Right hindlimb (tissue), 1 donor: ENCODE results near the gene GPLD1.

Experiments used
- DNase-seq: peaks from one replicate; pipeline ENCODE4 v3.0.0-alpha.2; 2018

The GPLD1 gene

DNA sequence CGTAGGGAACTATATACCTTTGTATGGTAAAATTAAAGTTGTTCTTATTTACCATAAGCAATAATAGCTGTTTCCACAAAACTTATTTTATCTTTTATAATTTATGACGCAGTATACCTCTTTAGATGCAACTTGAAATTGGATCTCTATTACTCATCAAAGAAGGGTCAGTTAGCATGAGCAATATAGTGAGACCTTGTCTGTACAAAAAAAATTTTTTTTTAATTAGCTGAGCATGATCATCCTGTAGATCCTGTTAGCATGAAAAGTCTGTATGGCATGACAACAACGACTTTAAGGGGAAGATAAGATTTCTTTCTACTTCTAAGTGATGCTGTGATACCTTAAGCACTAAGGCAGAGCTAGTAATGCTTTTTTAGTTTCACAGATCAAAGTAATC is 11.3 kb upstream of the GPLD1 start:
- no peak for DNase-seq

DNA sequence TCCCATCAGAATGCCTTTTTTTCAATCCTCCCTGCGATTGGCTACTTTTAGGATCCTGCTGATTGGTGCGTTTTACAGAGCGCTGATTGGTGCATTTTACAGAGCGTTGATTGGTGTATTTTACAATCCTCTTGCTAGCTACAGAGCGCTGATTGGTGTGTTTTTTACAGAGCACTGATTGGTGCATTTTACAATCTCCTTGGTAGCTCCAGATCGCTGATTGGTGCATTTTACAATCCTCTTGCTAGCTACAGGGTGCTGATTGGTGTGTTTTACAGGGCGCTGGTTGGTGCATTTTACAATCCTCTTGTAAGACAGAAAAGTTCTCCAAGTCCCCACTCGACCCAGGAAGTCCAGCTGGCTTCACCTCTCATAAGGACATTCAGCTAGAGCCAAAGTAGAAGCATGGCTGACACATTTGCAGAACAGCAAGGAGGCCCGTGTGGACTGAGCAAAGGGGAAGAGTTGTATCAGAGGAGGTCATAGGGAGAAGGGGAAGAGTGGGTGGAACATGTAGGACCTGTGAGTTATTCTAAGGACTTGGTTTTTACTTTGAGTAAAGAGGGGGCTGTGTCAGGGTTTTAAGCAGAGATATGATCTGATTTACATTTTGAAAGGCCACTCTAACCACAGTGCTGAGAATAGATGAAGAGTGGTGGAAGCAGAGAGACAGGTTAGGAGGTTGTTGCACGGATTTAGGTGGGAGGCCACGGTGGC is 8.0 kb upstream of the GPLD1 start:
- no peak for DNase-seq

DNA sequence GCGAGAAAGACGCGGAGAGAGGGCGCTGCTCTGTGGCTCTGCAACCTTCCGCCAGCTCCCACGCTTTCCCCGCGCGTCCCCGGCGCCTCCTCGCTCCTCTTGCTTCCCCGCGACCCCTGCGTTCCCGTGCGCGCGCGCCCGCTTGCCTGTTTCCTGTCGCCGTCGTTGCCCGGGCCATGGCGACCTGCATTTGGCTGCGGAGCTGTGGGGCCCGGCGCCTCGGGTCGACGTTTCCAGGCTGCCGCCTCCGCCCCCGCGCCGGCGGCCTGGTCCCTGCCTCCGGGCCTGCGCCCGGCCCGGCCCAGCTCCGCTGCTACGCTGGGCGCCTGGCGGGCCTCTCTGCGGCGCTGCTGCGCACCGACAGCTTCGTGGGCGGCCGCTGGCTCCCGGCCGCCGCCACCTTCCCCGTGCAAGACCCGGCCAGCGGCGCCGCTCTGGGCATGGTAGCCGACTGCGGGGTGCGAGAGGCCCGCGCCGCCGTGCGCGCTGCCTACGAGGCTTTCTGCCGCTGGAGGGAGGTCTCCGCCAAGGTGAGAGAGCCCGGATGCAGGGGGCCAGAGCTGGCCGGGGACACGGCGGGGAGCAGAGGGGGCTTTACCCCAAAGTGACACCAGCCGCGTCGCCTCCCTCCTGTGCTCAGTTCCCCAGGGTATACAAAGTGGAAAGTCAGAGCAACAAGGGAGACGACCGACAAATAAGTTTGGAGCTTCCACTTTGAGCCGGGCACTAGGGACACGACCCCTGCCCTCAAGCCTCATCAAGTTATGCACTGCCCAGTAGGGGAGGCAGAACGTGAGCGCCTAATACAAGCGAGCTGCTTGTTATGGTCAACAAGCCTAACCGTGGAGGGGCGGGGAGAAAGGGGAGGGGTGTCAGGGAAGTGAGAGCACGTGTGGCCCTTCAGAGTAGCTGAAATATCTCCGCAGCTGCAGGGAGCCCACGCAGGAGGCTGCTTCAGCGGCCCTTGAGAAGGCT is 5.7 kb upstream of the GPLD1 start, which contains the start of gene ALDH5A1:
Gene ALDH5A1, plus strand, starts transcription at position 149 of the 975 bp plus-strand sequence. Its CDS starts 28 bp downstream, at position 177.
- DNase-seq = peak; percentile 85

DNA sequence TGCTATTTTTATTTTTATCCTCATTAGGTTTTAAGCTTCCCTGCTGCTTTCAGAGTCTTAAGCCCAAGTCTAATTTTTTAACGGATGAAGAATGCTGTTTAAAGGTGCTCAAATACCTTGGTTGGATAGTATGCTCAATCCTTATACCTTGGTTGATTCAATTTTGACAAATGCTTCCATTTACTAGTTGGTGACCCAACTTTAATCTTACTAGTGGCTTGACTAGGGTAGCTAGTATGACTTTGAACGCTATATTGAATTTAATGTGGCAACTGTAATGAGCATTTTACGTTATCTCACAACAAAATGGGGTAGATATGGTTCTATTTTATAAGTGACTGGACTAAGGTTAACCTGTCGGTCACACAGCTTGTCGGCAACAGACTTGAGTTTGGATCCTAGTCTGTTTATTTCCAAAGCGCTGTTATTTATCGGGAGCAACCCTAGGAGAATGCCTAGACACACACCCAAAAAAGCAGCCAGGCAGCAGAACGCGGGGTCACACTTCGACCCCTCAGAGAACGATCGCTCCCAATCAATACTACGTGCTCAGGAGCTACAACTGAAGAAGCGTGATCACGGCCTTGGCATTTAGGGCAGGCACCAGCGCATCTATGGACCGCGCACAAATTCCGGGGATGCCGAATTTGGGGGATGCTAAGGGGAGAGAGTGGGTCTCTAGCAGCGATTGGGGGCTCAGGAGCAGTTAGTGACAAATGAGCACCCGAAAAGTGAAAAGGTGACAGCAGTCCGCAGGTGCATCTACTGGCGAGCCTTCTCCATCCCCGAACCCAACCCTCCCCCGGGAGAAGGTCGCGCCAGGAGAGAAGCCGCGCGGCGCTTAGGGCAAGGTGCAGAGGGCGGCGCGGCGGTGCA is 4.8 kb upstream of the GPLD1 start:
- no peak for DNase-seq

DNA sequence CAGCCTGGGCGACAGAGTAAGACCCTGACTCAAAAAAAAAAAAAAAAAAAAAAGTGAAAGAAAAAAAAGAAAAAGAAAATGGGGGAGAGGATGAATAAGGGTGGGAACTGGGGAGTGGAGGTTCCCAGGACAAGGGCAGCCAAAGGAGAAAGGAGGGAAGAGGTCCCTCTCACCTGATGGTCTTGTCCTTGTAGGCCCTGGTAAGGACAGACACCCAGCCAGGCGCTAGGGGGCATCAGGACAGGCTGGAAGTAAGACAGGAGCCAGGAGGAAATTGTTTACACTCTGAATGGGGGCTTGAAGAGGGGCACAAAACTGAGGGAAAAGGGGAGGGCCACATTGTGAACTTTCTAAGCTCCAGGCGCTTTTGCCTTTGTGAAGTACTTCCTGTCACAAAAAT is 3.1 kb upstream of the GPLD1 start:
- no peak for DNase-seq

DNA sequence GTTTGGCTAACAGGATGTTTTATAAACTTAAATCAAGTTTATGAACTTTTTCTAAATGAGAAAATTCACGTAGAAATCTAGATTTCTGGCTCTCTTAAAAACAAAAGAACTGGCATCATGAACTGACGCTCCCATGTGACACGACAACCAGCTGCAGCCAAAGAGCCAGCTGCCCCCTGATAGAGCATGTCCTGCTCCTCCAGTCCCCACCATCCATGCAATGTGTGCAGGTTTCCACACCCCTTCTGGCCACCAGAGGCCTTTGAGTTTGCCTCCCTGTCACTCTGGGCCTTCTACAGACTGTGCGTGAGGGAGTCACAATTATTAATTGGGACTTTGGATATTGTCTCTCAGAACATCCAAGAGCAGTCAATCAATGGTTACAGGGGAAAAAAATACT is 1.6 kb upstream of the GPLD1 start:
- DNase-seq = peak; percentile 22

DNA sequence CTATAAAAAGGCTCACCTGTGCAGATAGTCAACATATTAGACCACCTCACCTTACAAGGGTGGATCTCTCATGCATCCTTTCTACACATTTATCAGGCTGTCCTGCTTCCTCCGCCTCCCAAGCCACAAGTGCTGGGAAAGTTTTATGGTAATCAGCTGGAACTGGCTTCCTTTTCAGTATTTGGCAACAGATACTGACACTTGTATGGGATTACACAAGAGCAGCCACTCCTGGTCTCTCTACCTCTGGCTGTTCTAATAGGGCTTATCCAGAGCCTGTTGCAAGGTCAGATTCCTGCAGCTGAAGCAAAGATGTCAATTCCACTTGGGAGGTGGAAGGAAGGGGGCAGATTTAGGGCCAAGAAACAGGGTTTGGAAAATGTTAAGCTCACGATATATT is 503 bp upstream of the GPLD1 start:
- peak; percentile 19 for DNase-seq

DNA sequence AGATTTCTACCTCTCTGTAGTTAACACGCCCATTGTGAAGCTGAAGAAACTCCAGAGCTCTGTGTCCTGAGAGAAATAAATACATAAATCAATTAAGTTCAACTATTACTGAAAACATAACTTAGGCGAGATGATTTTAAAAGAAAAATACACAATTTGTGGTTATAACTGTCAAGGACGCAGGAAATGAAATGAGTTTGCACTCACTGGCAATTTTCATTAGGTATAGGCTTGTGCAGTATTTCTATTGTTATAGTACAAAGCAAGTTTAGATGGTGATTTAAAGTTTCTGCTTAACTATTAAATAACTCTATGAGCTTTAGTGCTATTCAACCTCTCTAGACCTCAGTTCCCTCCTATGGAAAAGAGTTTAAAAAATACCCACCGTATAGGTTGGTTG is 3.3 kb downstream of the GPLD1 start:
- DNase-seq = no peak

DNA sequence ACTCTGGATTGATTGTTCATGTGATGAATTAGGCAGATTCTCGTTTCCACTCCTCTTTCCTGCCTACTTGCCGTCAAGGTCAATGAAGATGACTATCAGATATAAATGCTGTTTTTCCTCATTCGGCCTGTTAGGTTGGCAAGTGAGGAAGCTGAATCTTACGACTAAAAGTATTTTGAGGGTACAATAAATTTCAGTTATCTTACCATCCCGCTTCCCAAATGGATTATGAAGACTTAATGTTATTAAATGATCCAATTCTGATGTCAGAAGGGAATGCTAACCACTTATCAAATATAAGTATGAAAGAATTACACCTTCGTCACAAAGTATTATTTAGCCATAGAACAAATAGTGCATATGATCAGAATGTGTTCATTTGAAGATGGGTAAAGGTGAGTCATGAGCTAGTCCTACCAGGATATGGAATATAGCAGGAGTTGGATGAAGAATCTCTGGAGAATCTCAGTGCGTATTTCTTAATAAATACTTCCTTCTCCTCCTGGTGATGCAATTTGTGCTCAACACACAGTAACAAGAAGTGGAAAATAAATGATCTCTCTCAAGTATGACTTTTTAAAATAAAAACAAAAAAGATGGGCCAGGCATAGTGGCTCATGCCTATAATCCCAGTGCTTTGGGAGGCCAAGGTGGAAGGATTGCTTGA is 4.6 kb downstream of the GPLD1 start:
- no peak for DNase-seq

DNA sequence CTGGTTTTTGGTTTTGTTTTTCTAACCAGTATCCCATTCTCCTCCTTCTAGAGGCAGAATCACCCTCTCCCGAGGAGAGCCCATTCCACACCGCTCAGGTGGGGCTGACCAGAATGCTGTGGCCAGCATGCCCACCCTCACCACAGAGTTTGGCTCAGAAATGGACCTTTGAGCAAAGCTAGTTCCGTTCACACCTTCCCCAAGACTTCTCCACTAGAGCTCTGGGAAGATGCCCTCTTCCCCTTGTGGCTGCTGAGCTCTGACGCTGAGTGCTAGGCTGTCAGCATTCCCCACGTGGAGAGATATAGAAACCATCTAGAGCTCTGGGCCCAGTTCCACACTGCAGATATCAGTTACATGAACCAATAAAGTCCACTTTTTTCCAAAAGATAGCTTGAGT is 7.9 kb downstream of the GPLD1 start:
- DNase-seq = no peak

DNA sequence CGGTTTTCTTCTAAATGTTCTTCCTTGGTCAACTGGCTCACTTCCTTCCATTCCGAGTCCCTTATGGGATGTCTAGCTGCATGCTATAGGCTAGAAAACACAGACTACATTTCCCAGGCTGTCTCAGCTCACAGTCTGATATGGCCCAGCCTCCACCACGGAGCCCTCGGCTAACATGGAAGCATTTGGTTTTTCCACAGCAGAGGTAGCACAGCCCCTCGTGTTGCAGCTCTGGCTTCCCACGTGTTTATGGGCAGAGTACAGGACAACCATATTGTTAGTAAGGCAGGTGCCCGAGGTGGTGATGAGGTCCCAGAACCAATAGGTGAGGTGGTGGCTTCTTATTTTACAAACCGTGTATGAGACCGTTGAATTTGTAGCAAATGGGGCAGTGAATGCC is 8.7 kb downstream of the GPLD1 start:
- DNase-seq = no peak

DNA sequence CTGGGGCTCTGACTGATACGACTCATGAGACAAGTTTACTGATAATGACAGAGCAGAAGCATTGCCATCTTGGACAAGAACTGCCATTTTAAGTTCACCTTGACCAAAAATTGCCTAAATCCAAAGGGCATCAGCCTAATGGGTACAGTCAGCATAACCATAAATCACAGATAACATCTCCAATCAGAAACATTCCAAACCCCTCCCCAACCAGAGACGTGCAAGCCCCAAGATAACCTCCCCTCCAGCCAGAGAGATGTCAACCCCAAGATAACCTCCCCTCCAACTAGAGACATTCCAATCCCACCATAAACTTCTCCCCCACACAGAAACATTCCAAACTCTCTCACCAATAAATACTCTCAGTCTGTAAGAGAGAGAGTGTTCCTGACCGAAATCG is 10.5 kb downstream of the GPLD1 start:
- no peak for DNase-seq

DNA sequence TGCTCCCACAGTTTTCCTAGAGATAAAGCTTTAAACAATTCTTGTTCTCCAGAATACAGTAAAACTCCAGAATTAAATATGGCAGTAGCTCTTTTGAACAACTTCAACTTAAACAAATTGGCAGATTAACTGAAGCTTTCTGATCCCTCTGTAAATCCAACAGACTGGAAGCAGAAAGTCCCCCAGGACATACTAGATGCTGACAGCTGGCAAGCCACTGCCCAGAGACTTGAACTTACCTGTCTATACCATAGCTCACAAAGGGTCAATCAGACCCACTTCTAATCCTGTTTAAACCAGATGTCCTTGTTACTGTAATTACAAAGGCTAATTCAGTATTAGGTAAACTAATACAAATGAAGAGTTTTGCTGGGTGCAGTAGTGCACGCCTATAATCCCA is 12.3 kb downstream of the GPLD1 start:
- no peak for DNase-seq

DNA sequence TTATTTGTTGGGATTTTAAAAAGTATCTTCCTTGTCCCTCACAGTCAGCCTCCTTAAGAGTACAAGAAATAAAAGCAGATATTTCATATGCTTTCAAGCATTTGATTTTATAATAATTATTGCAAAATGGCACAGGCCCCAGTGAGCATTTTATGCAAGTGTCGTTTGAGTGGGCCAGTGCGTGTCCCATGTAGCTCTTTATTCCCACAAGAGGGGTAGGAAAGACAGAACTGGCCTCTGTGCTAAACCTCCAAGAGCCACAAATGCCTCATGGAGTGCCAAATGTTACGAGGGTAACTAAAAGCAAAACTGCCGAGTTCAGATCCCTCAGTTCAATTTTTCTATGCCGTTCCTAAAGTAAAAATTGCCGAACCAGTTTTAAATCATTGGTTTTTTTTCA is 12.7 kb downstream of the GPLD1 start:
- no peak for DNase-seq

DNA sequence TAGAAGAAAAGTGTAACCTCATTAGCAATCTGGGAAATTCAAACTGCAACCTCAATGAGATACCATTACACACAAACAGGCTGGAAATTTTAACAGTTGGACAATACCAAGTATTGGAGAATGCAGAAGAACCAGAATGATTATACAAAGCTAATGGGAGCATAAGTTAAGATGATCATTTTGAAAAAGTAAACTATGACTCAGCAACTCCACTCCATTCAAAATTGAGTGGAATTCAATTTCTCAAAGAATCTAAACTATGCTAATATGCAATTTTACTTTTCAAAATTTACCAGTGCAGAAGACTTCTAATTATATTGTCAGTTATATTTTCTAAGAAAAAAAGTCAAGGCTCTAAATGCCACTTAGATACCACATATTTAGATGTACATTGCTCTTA is 17.2 kb downstream of the GPLD1 start:
- no peak for DNase-seq

DNA sequence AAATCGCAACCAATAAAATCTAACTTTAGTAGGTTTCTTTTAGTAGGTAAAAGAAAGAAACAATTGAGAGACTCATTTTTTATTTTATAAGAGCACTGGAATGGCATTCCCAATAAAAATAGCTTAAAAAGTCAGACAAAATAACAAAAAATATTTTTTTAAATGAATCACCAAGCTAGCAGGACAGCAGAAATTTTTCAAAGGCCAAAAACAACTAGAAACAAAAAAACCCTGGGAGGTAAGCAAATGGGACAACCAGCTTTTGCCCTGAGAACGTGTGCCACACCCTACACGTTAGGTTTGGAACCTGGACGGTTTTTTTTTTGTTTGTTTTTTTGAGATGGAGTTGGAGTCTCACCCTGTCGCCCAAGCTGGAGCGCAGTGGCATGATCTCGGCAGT is 19.6 kb downstream of the GPLD1 start:
- no peak for DNase-seq

DNA sequence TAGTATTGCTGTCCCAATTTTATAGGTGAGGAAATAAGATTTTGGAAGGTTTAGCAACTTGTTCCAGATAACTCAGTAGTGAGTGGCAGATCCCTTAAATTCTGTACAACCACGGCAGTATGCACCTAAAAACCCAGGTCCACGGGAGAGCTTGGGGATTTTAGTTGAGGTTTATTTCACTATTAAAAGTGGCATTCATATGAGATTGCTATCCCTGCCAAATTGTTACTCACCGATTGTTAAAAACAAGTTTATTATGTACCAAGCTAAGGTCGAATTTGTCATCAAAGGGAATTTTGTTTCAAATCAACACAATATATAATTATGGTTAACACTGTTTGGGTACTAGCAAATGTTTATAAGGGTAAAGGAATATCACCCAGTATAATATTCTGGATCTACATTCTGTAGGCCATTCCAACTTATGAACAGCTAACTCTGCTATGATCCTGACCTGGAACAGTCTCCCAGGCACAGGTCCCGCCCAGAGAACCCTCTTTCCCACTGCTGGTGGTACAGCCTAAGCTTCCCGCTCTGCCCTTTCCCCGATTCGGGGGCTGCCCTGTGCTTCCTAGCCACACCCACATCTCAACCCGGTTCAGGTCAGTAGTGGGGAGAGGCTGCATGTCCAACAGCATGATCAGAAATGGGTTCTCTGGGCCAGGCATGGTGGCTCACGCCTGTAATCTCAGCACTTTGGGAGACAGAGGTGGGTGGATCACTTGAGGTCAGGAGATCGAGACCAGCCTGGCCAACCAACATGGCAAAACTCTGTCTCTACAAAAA is 24.9 kb downstream of the GPLD1 start:
- DNase-seq = no peak

DNA sequence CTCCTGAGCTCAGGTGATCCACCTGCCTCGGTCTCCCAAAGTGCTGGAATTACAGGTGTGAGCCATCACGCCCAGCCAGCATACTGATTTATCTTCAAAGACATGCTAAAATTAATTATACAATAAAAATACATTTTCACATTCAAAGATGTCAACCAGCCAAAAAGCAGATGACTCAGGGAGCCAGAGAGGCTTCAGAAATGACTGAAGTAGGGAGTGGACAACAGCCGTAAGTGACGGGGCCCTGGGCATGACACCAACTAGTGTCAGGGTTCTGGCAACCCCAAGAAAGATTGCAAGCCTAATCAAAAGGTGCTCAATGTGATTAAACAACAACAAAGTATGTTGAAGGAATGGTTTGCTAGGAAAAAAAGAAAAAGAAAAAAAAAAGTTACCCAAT is 28.4 kb downstream of the GPLD1 start:
- no peak for DNase-seq

DNA sequence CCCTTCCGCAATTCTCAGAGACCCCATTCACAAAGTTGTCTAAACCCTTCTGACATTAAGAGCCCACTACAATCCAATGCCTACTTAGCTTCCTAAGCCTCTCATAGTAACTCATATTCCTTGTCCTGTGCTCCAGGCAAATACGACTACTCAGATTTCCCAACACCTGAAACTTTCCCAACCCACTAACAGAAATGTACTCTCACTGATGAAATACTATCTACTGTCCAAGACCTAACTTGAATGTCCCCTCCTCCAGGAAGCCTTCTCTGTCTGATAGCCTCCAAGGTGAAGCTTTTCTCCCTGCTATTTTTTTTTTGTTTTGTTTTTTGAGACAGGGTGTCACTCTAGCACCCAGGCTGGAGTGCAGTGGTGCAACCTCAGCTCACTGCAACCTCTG is 30.4 kb downstream of the GPLD1 start:
- no peak for DNase-seq

DNA sequence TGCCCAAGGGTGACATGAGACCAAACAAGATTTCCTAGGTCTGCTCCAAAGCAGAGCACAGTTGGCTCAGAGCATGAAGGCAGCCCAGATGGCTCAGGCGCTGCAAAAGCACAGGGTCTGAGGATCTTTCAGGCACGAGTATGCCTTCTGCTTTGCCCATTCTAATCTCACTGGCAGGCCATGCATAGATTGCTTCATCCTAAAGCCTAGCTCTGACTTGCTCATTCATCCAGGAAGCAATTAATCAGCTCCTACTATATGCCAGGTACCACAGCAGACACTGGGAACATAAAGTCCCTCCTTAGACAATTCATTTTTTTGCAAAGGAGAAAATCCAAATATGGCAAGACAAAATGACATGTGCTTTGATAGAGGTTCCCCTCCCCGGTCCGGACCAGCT is 31.2 kb downstream of the GPLD1 start:
- DNase-seq = no peak

DNA sequence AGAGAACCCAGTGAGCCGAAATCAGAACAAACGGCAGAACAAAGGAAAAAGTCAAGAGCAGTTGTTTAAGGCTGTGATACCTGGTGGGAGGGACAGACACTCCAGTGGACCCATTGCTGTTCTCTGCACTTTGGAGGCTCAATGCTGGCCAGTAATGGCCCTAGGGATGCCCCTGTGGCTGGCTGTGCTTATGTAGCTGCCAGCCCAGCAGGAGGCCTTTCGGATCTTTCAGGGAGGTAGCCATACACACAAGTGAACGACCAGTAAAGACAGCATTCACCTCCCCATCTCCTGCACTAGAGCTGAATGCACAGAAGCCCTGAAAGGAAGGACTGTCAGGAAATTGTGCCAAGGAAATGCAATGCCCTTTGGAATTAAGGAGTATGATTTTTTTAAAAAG is 34.3 kb downstream of the GPLD1 start:
- DNase-seq = no peak

DNA sequence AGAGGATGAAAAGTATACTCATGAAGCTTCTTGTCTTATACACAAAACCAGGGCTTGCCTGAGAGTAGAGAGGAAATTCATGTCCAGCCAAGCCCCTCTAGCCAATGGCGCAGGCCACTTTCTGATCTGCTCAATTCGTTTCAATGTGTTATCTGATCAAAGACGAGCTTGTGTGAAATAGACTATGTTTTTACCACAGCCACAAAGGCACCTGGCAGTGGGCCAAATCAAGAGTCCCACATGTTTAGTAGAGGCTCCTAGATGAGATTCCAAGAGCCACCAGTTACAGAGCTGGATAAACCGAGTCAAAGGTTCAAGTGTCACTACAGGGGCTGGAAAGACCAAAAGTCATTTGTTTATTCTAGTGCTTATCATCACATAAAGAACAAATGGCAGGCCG is 34.9 kb downstream of the GPLD1 start:
- DNase-seq = no peak
